Right renal pelvis (tissue), 4 donors: ENCODE data around the gene GNB1. TPM values are rescaled to one million over a fixed set of nuclear protein-coding genes. Genes with fewer than 3 reads are reported as not detected.

ENCODE experiments used
- DNase-seq, 4 donors: peaks; one replicate each; pipeline ENCODE4 v3.0.0-alpha.2; 2013; ENCODE audit warnings: low read depth in 4 of 4, low spot score in 3 of 4, missing footprints in 1 of 4
- polyA plus RNA-seq, 4 donors: library from polyadenylated mRNA; unstranded; fragments of 120-200 nt; gene quantifications; one replicate each; pipeline ENCODE4 v1.2.1, GENCODE V29; 2013; ENCODE audit not compliant: insufficient read length in 4 of 4

The GNB1 gene
- polyA plus RNA-seq, 4 donors: 287 to 307 (median 292) TPM

DNA sequence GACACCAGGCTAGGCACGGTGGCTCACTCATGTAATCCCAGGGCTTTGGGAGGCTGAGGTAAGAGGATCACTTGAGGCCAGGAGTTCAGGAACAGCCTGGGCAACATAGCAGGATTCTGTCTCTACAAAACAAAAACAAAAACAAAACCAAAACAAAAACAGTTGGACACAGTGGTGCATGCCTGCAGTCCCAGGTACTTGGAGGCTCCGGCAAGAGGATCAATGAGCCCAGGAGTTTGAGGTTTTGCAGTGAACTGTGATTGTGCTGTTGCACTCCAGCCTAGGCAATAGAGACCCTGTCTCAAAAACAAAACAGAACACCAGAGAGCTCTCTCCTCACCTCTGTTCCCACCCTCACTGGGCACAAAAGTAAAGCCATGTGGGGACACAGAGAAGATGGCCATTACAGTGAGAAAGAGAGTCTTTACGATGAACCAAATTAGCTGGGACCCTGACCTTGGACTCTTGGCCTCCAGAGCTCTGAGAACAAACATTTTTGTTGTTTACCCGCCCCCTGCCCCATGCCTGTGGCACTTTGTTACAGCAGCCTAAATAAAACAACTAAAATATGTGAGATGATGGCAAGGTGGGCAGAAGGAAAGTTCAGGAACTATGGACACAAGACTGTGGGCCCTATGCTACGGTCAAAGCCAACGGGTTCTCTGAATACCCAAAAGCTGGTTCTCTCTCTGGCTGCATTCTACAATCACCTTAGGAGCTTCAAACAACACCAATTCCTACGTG lies 122.5 kb downstream of the GNB1 start:
- no peak for DNase-seq

GRCh38 chr1:1764876-1765470 lies 125.9 kb downstream of the GNB1 start:
- DNase-seq: no peak

GRCh38 chr1:1763657-1764621 lies 126.9 kb downstream of the GNB1 start:
- no peak for DNase-seq

DNA sequence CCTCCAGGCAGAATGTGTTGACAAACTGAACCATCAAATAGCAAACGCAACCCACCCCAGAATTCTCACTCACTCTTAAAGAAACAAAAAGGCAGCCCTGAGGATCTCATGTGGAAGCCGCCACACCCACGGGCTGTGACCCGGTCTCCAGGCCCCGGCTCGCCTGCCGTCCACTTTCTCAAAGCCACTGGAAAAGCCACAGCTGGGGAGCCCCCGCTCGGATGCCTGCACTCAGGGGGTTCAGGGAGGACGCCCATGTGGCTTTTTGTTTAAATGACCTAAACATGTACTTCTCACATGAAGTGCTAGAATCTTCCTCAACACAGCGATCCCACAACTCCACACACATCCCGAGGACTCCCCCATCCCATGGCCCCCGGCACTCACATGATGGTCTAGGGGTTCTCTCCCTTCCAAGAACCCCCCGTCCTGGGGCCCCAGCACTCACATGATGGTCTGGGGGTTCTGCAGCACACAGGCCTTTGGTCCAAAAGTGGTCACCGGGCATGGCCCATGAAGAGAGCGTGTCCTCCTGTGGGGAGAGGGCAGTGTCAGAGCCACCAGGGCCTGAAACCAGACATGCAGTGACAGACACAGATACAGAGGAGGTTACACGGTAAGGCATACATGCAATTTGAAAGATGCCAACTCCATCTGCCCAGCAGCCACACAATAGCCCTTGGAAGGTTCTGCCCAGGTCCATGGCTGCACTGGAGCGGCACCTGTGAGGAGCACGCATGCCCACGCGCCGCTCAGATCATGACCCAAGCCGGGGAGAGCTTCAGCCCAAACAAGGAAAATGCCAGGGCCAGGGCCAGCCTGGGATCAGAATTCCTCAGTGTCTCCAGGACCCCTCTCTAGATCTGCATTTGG lies 129.1 kb downstream of the GNB1 start:
- DNase-seq: no peak

DNA sequence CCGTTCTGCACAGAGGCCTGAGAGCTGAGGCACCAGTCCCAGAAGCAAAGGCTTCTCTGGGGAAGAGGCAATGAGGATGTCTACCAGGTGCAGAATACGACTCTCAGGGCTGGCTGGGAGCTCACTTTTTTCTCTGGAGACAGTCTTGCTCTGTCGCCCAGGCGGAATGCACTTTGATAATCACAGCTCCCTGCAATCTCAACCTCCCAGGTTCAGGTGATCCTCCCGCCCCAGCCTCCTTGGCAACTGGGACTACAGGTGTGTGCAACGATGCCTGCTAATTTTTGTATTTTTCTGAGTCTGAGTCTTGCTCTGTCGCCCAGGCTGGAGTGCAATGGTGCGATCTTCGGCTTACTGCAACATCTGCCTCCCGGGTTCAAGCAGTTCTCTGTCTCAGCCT lies 130.2 kb downstream of the GNB1 start:
- DNase-seq: no peak

- DNase-seq: no peak
These were observed 130.6 kb downstream of the GNB1 start for GRCh38 chr1:1760345-1760650.

DNA sequence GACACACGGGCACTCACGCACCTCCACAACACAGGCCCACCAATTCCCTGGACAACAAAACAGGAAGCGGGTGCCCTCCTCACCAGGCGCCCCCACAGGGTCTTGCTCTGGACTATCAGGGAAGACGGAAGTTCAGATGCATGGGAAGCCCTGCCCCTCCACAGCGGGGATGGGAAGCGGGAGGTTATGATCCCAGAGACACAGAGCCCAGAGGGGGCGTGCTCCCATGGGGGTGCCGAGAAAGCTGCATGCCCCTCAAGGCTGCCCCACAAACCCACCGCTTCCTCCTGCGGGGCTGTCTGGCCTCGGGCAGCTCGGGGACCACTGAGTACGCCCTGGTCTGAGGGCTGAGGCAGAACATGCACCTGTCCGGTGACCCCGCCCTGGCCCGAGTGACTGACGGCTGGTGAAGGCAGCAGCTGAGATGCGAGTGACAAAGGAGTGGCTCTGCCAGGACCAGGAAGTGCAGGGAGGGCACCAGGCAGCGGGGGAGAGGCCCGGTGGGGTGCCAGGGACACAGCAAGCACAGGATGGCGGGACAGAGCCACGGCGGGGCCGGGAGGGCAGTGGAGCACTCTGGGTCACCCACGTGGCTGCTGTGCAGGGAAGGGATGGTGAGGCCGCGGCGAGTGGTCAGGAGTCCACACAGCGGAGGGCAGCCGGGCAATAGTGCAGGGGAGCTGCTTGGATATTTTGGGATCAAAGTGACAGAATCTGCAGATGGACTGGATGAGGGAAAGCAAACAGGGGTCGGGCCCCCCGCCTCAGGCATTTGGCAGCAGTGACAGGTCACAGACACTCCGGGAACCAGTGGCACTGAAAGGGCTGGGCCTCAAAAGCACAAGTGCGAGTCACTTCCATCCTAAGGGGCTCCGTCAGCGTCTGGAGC lies 131.2 kb downstream of the GNB1 start:
- no peak for DNase-seq

DNA sequence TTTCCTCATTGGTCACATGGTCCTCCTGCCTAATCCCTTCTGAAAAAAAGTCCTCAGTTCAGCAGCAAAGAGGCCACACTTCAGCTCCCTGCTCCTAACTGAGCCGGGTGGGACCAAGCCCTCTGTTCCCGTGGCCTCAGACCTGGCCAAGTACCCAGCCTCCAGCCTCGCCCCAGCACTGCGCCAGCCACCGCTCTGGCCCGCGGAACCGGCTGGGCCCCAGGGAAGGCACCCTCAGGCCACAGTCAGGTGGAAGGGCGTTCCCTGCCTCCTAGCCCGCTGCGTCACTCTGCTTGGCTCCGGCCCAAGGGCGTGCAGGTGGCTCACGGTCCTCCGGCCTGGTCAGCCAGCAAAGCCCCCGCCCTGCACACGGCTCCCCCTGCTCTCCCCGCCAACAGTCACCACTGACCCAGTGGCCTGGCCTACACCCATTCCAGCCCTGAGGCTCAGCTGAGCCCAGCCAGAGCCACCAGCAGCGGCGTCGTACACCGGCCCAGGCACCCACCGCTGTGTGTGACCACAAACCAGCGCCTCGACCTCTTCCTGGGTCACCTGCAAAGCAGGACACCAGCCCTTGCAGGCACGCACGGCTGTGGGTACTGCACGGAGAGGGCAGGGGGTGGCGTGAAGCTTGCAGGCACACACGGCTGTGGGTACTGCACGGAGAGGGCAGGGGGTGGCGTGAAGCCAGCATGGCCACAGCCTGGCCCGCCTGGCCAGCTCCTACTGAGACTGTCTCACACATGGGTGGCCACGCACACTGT lies 132.0 kb downstream of the GNB1 start:
- no peak for DNase-seq

DNA sequence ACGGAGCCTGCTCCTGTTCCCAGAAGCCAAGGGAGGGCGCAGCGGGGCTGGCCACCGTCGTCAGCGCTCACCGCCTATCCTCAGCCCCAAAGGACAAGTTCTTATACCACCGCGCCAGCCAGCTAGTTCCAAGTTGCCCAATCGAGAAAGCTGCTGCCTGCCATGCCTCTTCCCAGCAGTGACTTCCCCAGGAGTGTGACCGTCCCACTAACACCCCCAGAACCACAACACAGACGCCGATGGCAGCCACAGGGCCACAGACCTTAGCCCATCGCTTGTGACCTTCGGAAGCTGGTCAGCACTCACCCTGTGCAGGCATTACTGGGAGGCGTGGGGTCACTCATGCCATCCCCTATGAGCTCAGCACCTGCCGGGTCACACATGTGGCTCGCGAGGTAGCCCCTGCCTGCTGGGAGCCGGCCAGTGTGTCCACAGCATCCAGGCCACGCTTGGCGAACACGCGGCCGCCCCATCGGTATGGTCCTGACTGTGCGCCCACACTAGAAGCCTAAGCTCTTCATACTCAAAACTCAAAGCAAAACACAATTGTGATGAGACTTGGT lies 132.7 kb downstream of the GNB1 start:
- no peak for DNase-seq

DNA sequence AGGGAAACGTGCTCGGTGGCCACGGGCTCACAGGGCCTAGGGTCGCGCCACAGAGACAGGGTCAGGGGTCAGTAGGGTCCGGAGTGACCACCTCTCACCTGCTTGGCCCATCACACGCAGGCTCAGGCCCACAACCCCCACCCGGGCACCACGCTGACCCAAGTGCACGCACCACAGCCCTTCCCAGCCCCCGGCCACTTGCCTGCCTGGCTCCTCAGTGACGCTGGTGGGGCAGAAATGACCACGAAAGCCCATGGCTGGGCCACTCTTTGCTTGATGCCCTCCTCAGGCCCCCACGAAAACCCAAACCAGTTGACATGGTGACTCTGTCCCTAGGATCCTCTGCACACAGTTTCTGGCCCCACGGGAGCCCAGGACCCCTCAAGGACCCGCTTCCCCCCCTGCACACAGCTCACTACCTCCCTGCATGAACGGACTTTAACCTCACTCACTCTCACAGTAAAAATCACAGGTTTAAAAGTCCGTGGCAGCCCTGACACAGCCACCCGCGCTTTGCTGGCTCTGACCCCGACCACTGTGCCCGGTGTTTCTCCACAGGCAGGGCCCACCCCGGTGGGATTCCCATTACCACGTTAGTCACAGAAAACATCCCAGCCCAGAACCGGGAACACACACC lies 133.3 kb downstream of the GNB1 start:
- no peak for DNase-seq

DNA sequence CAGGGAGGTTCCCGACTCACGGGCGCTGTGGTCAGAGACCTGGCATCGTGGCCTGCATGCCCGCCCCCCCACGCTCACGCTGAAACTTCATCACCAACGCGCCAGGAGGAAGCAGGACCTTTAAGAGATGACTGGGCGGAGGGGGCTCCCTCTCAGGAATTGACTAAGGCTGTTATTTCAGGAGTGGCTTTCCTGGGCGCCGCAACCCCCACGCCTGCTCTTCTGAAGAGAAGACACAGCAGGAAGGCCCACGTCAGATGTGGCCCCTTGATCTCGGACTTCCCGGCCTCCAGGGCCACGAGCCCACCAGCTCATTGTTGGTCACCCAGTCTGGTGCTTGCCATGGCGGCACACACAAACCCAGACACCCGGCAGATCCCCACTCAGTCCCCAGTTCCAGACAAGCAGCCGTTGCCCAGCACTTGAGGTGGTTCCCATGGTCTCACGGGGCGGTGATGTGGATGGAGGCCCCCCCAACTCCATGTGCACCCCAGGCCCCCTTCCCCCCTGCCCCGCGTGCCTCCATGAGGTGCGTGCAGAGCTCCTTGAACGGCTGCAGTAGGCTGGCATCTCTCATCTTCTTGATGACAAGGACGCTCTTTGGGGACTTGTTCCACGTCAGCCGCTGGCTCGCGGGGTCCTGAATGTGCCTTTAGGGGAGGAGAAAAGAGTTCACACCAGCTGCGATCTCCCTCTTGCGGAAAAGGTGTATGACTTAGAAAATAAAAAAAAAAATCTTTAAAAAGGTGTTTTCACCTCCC lies 134.0 kb downstream of the GNB1 start:
- DNase-seq: no peak

GRCh38 chr1:1755852-1756251 lies 135.0 kb downstream of the GNB1 start:
- DNase-seq: no peak

DNA sequence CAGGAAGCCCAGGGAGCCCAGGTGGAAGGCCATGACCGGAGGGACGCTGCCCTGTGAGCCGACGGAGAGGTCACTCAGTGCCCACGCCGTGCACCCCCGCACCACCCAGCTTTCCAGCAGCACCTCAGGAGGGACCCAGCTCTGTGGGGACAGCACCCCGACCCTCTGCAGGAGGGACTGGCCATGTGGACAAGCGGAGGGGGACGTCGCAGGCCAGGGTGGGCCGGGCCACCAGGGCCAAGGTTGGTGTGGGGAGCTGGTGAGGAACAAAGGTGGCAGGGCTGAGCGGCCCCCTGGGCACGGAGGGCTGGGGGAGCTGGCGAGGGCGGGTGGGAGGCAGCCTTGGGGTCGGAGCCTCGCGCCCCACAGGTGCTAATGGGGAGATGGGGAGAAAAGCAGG lies 135.5 kb downstream of the GNB1 start:
- no peak for DNase-seq

GRCh38 chr1:1754051-1754815 lies 136.7 kb downstream of the GNB1 start:
- DNase-seq: no peak

- DNase-seq: no peak
These were observed 137.3 kb downstream of the GNB1 start for GRCh38 chr1:1753607-1754005.
